Measurements from ENCODE around the gene ACP1. TPM values are rescaled to one million over a fixed set of nuclear protein-coding genes. Genes with fewer than 3 reads are reported as not detected.

ACP1 gene
- total and polyA plus RNA-seq, 10 of the 15 experiments (the other 5 are each of a cell fraction or from before 2014, with no cell fraction given), result 120 to 468 (median 175) TPM

GRCh38 chr2:253202-253638 lies 11.5 kb upstream of the ACP1 start (continued):
- TF ChIP-seq CEBPZ (IDR thresholded peaks at IDR 0.05; ENCODE audit: low read depth, low read length) (no peak), E4F1 (IDR thresholded peaks at IDR 0.05; ENCODE audit: borderline replicate concordance, partially characterized antibody) (no peak), SPI1 (IDR thresholded peaks at IDR 0.05; ENCODE audit: borderline replicate concordance, insufficient read depth, low read depth, low read length) (no peak), NBN (IDR thresholded peaks at IDR 0.05) (no peak)

- Histone ChIP-seq H3K36me3 (ENCODE audit: control insufficient read depth in 2 of 2, insufficient read depth in 2 of 2, low read length in 1 of 2) (no peaks in the 10 kb centered on the region), H2AFZ (ENCODE audit: control insufficient read depth, low read depth, low read length) (no peak overlapping the region), H3K4me1 (ENCODE audit: control insufficient read depth, insufficient read depth, low read length) (no peaks in the 10 kb centered on the region), H3K27me3 (replicated peaks in 1 of 2; ENCODE audit: control insufficient read depth in 2 of 2, insufficient read depth in 2 of 2, low read length in 1 of 2) (no peaks in the 10 kb centered on the region), H3K4me2 (ENCODE audit: control insufficient read depth, insufficient read depth) (no peak overlapping the region), H3K79me2 (ENCODE audit: control insufficient read depth, insufficient read depth, low read length) (no peaks in the 10 kb centered on the region), H3K9me3 (replicated peaks; ENCODE audit: control insufficient read depth, insufficient read depth, low read length) (peaks cover 6% of the 10 kb centered on the region; the same call in 1 of the 3 replicates), H3K27ac (ENCODE audit: control insufficient read depth, insufficient read depth) (no peak overlapping the region), H3K9ac (ENCODE audit: control insufficient read depth, insufficient read depth, low read length) (no peak overlapping the region), H4K20me1 (ENCODE audit: control insufficient read depth, insufficient read depth) (no peaks in the 10 kb centered on the region), H3K4me3 (no peak overlapping the region)
- ChIA-PET SMC1A (ENCODE audit: uncharacterized antibody, unreplicated experiment) (no interaction called here), CTCF (interaction anchor here (1.3 kb wide), 1 partner anchor 9 kb away, joined by 4 read pairs; no protein-coding TSS in a partner anchor), POLR2A (no interaction called here), RAD21 (ENCODE audit: unreplicated experiment) (no interaction called here)
- TF ChIP-seq JUNB (IDR thresholded peaks at IDR 0.05) (no peak), ZZZ3 (IDR thresholded peaks at IDR 0.05; ENCODE audit: control insufficient read depth, insufficient read length, low read depth) (no peak), SMARCA5 (IDR thresholded peaks at IDR 0.05) (no peak), POLR2AphosphoS2 (IDR thresholded peaks at IDR 0.05; ENCODE audit: low read depth, low read length) (no peak)
- intact Hi-C loops (cut with micrococcal nuclease; ENCODE audit: unreplicated experiment) (no loop called here), in situ Hi-C loops (cut with MboI) (no loop called here)
- BruUV-seq (replicated peaks), result no TSS peak
- DNase-seq (ENCODE audit: low read depth, low spot score), result no peak
- no peak for ATAC-seq
- 98% methylated on average over 7 of the region's 7 CpGs for WGBS (ENCODE audit: insufficient coverage, insufficient replicate concordance, low lambda C conversion rate, missing lambda C conversion rate)
- FAIRE-seq, result no peak
Observed at GRCh38 chr2:254241-254640, 10.5 kb upstream of the ACP1 start.
